Transverse colon (tissue), 3 donors: ENCODE results near the gene CUL7.

Experiments used
- POLR2A ChIP-seq: fragments of 450-650 bp; IDR thresholded peaks from one replicate; pipeline ENCODE4 v1.6.1; 2016; ENCODE audit warnings: antibody characterized with exemption, mild to moderate bottlenecking, moderate library complexity
- POLR2AphosphoS5 ChIP-seq, 3 donors: sonication (generic); formaldehyde crosslinking; IDR thresholded peaks; one replicate each; pipeline ENCODE4 v1.6.1; 2016; ENCODE audit warnings: antibody characterized with exemption in 3 of 3

DNA sequence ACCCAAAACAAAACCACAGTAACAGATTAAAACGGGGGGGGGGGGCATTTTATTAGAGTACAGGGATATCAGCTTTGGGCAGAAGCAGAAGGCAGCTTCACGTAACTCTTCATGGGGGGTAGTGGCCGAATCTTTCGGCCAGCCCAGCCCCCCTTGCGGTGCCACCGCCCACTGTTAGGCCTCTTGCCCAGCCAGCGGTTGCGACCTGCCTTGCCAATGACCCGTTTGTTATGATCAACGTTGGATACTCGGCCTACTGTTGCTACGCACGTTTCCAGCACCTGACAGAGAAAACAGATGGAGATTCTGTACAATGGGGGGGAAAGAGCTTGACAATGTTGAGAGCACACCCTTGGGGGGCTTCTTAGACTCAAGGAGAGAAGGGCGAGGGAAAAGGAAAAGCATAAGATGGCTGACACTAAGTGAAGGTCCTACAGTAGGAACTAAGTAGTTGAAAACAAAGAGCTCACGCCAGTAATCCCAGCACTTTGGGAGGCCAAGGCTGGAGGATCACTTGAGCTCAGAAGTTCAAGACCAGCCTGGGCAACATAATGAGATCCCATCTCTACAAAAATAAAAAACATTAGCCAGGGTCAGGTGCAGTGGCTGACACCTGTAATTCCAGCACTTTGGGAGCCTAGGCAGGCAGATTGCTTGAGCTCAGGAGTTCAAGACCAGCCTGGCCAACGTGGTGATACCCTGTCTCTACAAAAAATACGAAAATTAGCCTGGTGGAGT is 724 bp upstream of the CUL7 start:
- no peak for TF ChIP-seq POLR2A
- no peak for TF ChIP-seq POLR2AphosphoS5 (IDR thresholded peaks at IDR 0.05)
